Fibroblast of villous mesenchyme (primary cell): ENCODE measurements around the gene ELMO3. TPM values are rescaled to one million over a fixed set of nuclear protein-coding genes. Genes with fewer than 3 reads are reported as not detected.

ENCODE experiments used
- DNase-seq: peaks from one replicate; pipeline ENCODE4 v3.0.0-alpha.2; 2010; ENCODE audit warnings: low read depth
- H3K4me3 ChIP-seq: 2 replicates; pipeline ENCODE4 v1.5.1; 2011; ENCODE audit warnings: low read depth, mild to moderate bottlenecking, low read length
- total RNA-seq: library from RNA; depleted of rRNA; stranded (reverse); fragments of >200 nt; gene quantifications from 2 replicates; pipeline ENCODE4 v1.2.3, GENCODE V29; 2012
- TF ChIP-seq, protein P1 (sequence below): IDR thresholded peaks from 2 replicates; pipeline ENCODE4 v1.5.1; 2012; ENCODE audit warnings: low read depth, mild to moderate bottlenecking, low read length; ENCODE audit not compliant: insufficient read depth

ELMO3 gene
- total RNA-seq, 1 donor, result 0.43 TPM

- peak; percentile 56 for DNase-seq
- no peak overlapping the region for H3K4me3 ChIP-seq
- TF ChIP-seq, protein P1, sequence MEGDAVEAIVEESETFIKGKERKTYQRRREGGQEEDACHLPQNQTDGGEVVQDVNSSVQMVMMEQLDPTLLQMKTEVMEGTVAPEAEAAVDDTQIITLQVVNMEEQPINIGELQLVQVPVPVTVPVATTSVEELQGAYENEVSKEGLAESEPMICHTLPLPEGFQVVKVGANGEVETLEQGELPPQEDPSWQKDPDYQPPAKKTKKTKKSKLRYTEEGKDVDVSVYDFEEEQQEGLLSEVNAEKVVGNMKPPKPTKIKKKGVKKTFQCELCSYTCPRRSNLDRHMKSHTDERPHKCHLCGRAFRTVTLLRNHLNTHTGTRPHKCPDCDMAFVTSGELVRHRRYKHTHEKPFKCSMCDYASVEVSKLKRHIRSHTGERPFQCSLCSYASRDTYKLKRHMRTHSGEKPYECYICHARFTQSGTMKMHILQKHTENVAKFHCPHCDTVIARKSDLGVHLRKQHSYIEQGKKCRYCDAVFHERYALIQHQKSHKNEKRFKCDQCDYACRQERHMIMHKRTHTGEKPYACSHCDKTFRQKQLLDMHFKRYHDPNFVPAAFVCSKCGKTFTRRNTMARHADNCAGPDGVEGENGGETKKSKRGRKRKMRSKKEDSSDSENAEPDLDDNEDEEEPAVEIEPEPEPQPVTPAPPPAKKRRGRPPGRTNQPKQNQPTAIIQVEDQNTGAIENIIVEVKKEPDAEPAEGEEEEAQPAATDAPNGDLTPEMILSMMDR, result no peak
Observed at GRCh38 chr16:67236563-67237395, 37.8 kb downstream of the ELMO3 start.

DNA sequence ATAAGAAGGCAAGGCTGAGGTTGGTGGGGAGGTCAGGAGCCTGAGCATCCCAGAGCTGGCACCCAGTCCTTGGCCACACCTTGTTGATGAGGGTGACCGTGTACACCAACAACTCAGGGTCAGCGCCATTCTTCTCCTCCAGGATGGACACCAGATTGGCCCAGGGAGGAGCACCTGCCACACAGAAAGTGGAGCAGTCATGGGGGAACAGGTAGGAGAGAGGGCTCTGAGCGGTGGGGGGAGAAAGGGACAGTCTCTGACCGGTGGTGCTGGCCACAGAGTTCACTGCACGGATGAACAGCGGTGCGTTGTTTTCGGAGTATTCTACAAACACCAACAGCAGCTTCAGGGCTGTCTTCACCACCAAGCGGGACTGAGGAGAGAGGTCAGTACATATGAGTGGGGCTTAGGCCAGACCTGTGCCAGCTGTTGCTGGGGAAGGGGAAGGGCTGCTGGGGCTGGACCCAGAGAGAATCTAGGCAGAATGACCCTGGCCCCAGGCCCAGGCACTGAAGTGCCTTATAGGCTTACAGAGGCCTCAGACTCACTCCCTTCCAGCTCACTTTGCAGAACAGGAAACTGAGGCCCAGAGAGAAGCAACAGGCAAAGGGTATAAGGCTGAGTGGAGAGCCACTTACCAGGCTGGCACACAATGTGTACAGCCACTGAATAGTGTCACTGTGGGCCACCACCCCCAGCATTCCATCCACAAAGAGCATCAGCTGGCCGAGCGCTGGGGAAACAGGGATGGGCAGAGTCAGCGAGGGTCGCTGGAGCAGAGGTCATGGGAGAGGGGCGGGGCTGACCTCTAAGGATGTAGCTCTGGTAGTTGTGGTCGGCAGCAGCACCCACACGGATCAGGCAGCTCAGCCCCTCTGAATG lies 38.7 kb downstream of the ELMO3 start:
- TF ChIP-seq, protein P1, result no peak
- no peak for DNase-seq
- H3K4me3 ChIP-seq, result no peak overlapping the region

DNA sequence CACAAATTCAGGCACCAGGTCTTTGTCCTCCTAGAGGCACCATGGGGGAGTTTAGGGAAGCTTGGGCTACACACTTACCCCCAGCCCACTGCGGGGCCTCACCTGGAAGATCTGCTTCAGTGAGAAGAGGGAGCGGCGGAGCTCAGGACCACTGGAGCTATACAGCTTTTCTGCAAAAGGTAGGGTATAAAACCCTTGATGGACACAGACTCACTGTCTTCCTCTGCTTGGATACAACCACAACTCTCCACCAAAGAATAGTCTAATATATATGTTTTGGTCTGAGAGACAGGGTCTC lies 39.3 kb downstream of the ELMO3 start:
- DNase-seq, result no peak
- TF ChIP-seq, protein P1, result no peak
- no peak overlapping the region for H3K4me3 ChIP-seq

- no peak overlapping the region for H3K4me3 ChIP-seq
- TF ChIP-seq, protein P1, result no peak
- DNase-seq, result no peak
Observed at GRCh38 chr16:67238806-67239470, 40.0 kb downstream of the ELMO3 start.

- DNase-seq, result peak; percentile 29
- no peak overlapping the region for H3K4me3 ChIP-seq
- TF ChIP-seq, protein P1, result no peak
Observed at GRCh38 chr16:67240506-67240905, 41.6 kb downstream of the ELMO3 start.

- H3K4me3 ChIP-seq, result no peak overlapping the region
- TF ChIP-seq, protein P1, result no peak
- DNase-seq, result peak; percentile 91
Observed at GRCh38 chr16:67241008-67241900, 42.3 kb downstream of the ELMO3 start.
